Measurements from ENCODE around the gene CTLA4. TPM values are rescaled to one million over a fixed set of nuclear protein-coding genes. Genes with fewer than 3 reads are reported as not detected.

Gene CTLA4
- total RNA-seq, 1 donor from 2014 or later, result not detected

DNA sequence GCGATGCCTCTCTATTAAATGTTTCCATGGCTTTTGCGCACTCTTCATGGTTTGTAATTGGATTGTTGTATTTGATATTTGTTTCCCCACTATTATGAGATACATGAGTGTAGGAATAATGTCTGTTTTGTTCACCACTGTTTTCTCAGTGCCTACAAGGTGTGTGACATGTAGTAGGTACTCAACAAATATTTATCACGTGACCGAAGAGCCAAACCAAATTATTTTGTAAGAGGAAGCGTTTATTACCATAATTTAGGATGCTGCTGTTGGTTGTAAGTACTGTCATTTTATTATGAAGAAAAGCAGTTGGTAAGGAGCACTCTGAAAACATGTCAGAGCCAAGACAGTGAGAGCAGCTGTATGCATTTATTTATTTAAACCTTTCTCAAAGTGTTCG, 32.2 kb upstream of the CTLA4 start:
- no peaks in the 10 kb centered on the region for H3K27me3 ChIP-seq (ENCODE audit: control insufficient read depth in 3 of 3, insufficient read depth in 3 of 3, low read length in 3 of 3)
- no peak overlapping the region for H3K4me3 ChIP-seq (ENCODE audit: low read length in 3 of 3)
- no peaks in the 10 kb centered on the region for H3K36me3 ChIP-seq (ENCODE audit: control insufficient read depth in 3 of 3, insufficient read depth in 3 of 3, low read length in 3 of 3)
- H3K9me3 ChIP-seq (ENCODE audit: control insufficient read depth in 3 of 3, low read length in 3 of 3), result no peaks in the 10 kb centered on the region
- no peak overlapping the region for H3K27ac ChIP-seq (ENCODE audit: low read depth, low read length)
- no peak overlapping the region for H3K9ac ChIP-seq (ENCODE audit: low read depth in 1 of 3, low read length in 3 of 3)
- no peaks in the 10 kb centered on the region for H3K4me1 ChIP-seq (ENCODE audit: control insufficient read depth in 3 of 3, insufficient read depth in 3 of 3, low read length in 3 of 3)

- no peaks in the 10 kb centered on the region for H3K27me3 ChIP-seq (ENCODE audit: control insufficient read depth in 3 of 3, insufficient read depth in 3 of 3, low read length in 3 of 3)
Measured at GRCh38 chr2:203835892-203836800, 31.4 kb upstream of the CTLA4 start.

GRCh38 chr2:203840655-203841205, 26.8 kb upstream of the CTLA4 start:
- Histone ChIP-seq H3K4me1 (ENCODE audit: control insufficient read depth in 3 of 3, insufficient read depth in 3 of 3, low read length in 3 of 3) (no peaks in the 10 kb centered on the region), H3K4me3 (ENCODE audit: low read length in 3 of 3) (no peak overlapping the region)

More at GRCh38 chr2:203835892-203836800, 31.4 kb upstream of the CTLA4 start:
- H3K9me3 ChIP-seq (ENCODE audit: control insufficient read depth in 3 of 3, low read length in 3 of 3), result no peaks in the 10 kb centered on the region
- no peaks in the 10 kb centered on the region for H3K4me1 ChIP-seq (ENCODE audit: control insufficient read depth in 3 of 3, insufficient read depth in 3 of 3, low read length in 3 of 3)
- no peak overlapping the region for H3K4me3 ChIP-seq (ENCODE audit: low read length in 3 of 3)
- H3K27ac ChIP-seq (ENCODE audit: low read depth, low read length), result no peak overlapping the region
- H3K36me3 ChIP-seq (ENCODE audit: control insufficient read depth in 3 of 3, insufficient read depth in 3 of 3, low read length in 3 of 3), result no peaks in the 10 kb centered on the region
- no peak overlapping the region for H3K9ac ChIP-seq (ENCODE audit: low read depth in 1 of 3, low read length in 3 of 3)

DNA sequence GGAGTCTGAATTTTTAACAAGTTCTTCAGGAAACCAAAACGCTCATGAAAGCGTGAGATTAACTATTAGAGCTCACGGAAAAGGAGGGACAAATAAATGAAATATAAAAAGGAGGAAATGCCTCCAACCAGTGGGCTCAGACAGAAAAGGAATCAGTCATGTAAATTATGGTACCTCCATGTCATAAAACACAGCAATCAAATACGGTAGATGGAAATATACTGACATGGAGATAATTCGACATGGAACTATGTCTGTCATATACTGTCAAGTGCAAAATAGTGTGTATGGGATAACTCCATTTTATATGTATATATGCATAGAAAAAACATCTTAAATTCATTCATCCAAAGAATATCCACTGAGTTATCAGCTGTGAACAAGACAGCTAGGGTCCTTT, 25.9 kb upstream of the CTLA4 start:
- Histone ChIP-seq H3K4me3 (ENCODE audit: low read length in 3 of 3) (no peak overlapping the region), H3K27me3 (ENCODE audit: control insufficient read depth in 3 of 3, insufficient read depth in 3 of 3, low read length in 3 of 3) (no peaks in the 10 kb centered on the region), H3K9ac (ENCODE audit: low read depth in 1 of 3, low read length in 3 of 3) (no peak overlapping the region), H3K36me3 (ENCODE audit: control insufficient read depth in 3 of 3, insufficient read depth in 3 of 3, low read length in 3 of 3) (no peaks in the 10 kb centered on the region), H3K9me3 (ENCODE audit: control insufficient read depth in 3 of 3, low read length in 3 of 3) (no peaks in the 10 kb centered on the region), H3K27ac (ENCODE audit: low read depth, low read length) (no peak overlapping the region), H3K4me1 (ENCODE audit: control insufficient read depth in 3 of 3, insufficient read depth in 3 of 3, low read length in 3 of 3) (no peaks in the 10 kb centered on the region)

More at GRCh38 chr2:203840655-203841205, 26.8 kb upstream of the CTLA4 start:
- H3K27me3 ChIP-seq (ENCODE audit: control insufficient read depth in 3 of 3, insufficient read depth in 3 of 3, low read length in 3 of 3), result no peaks in the 10 kb centered on the region
- H3K36me3 ChIP-seq (ENCODE audit: control insufficient read depth in 3 of 3, insufficient read depth in 3 of 3, low read length in 3 of 3), result no peaks in the 10 kb centered on the region
- H3K27ac ChIP-seq (ENCODE audit: low read depth, low read length), result no peak overlapping the region
- no peaks in the 10 kb centered on the region for H3K9me3 ChIP-seq (ENCODE audit: control insufficient read depth in 3 of 3, low read length in 3 of 3)
- no peak overlapping the region for H3K9ac ChIP-seq (ENCODE audit: low read depth in 1 of 3, low read length in 3 of 3)

DNA sequence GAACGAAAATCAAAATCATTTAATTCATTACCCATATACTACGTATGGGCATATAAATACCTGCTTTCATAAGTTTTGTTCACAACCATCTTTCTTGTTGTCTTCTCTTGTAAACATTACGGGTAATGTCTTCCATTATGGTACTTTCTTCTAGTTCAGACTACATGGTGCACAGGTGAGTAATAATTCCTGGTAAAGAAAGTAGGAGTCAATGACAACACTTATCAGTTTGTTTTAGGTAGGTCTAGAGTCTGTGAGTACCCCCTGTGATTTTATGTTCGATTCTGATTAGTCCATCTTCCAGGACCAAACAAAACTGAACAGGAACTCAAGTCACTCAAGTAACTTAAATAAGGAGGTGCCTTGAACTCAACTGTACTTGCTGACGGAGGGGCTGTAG, 25.2 kb upstream of the CTLA4 start:
- no peak overlapping the region for H3K27ac ChIP-seq (ENCODE audit: low read depth, low read length)
- no peaks in the 10 kb centered on the region for H3K36me3 ChIP-seq (ENCODE audit: control insufficient read depth in 3 of 3, insufficient read depth in 3 of 3, low read length in 3 of 3)
- no peak overlapping the region for H3K4me3 ChIP-seq (ENCODE audit: low read length in 3 of 3)
- no peaks in the 10 kb centered on the region for H3K9me3 ChIP-seq (ENCODE audit: control insufficient read depth in 3 of 3, low read length in 3 of 3)
- H3K4me1 ChIP-seq (ENCODE audit: control insufficient read depth in 3 of 3, insufficient read depth in 3 of 3, low read length in 3 of 3), result no peaks in the 10 kb centered on the region
- no peaks in the 10 kb centered on the region for H3K27me3 ChIP-seq (ENCODE audit: control insufficient read depth in 3 of 3, insufficient read depth in 3 of 3, low read length in 3 of 3)
- no peak overlapping the region for H3K9ac ChIP-seq (ENCODE audit: low read depth in 1 of 3, low read length in 3 of 3)

DNA sequence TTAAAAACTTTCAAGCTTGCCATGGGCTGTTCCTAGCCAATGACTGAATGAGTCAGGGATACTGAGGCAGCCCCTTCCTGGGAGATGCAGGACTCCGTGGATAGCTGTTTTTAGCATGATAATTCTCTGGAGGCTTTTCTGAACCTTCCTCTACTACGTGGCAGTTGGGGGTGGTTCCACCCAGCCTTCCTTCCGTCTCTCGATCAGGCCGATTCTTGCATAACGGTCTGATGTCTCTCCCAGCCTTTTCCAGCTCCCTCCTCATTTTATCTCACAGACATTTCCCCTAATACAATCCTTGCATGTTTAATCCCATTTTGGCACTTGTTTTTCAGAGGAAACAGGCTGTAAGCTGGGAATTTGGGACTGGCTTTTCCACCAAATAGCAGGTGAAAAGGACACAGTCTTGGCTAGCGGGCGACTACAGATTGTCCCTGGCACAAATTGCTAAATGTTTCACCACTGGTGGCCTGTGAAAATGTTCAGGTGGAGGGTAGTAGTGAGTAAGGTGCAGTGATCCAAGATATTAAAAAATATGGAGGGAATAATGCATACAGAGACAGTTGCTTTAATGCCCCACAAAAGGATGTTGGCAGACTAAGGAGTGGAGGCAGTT, 21.0 kb upstream of the CTLA4 start:
- H3K9me3 ChIP-seq (ENCODE audit: control insufficient read depth in 3 of 3, low read length in 3 of 3), result no peaks in the 10 kb centered on the region
- H3K36me3 ChIP-seq (ENCODE audit: control insufficient read depth in 3 of 3, insufficient read depth in 3 of 3, low read length in 3 of 3), result no peaks in the 10 kb centered on the region
- no peak overlapping the region for H3K9ac ChIP-seq (ENCODE audit: low read depth in 1 of 3, low read length in 3 of 3)
- no peaks in the 10 kb centered on the region for H3K27me3 ChIP-seq (ENCODE audit: control insufficient read depth in 3 of 3, insufficient read depth in 3 of 3, low read length in 3 of 3)
- H3K4me3 ChIP-seq (ENCODE audit: low read length in 3 of 3), result no peak overlapping the region
- H3K27ac ChIP-seq (ENCODE audit: low read depth, low read length), result no peak overlapping the region
- no peaks in the 10 kb centered on the region for H3K4me1 ChIP-seq (ENCODE audit: control insufficient read depth in 3 of 3, insufficient read depth in 3 of 3, low read length in 3 of 3)

DNA sequence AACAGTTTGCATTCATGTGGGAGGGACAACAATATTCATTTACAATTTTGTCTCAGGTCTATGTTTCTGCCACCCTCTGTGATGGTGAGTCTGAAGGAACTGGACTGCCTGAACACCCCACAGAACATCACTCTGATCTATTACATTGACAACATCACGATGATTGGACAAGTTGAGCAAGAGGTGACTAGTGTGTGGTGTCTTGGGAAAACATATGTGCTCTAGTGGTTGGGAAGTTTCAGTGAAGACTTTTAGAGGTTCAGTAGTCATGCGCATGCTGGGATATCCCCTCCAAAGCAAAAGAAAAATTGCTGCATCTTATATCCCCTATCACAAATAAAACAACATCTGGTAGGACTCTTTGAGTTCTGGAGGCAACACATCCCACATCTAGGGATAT, 18.6 kb upstream of the CTLA4 start:
- Histone ChIP-seq H3K27me3 (ENCODE audit: control insufficient read depth in 3 of 3, insufficient read depth in 3 of 3, low read length in 3 of 3) (no peaks in the 10 kb centered on the region), H3K36me3 (ENCODE audit: control insufficient read depth in 3 of 3, insufficient read depth in 3 of 3, low read length in 3 of 3) (no peaks in the 10 kb centered on the region), H3K9ac (ENCODE audit: low read depth in 1 of 3, low read length in 3 of 3) (no peak overlapping the region), H3K4me1 (ENCODE audit: control insufficient read depth in 3 of 3, insufficient read depth in 3 of 3, low read length in 3 of 3) (no peaks in the 10 kb centered on the region), H3K9me3 (ENCODE audit: control insufficient read depth in 3 of 3, low read length in 3 of 3) (no peaks in the 10 kb centered on the region), H3K27ac (ENCODE audit: low read depth, low read length) (no peak overlapping the region), H3K4me3 (ENCODE audit: low read length in 3 of 3) (no peak overlapping the region)

GRCh38 chr2:203852760-203853159, 14.8 kb upstream of the CTLA4 start:
- Histone ChIP-seq H3K9me3 (ENCODE audit: control insufficient read depth in 3 of 3, low read length in 3 of 3) (no peaks in the 10 kb centered on the region), H3K9ac (ENCODE audit: low read depth in 1 of 3, low read length in 3 of 3) (no peak overlapping the region), H3K4me3 (ENCODE audit: low read length in 3 of 3) (no peak overlapping the region), H3K4me1 (ENCODE audit: control insufficient read depth in 3 of 3, insufficient read depth in 3 of 3, low read length in 3 of 3) (no peaks in the 10 kb centered on the region), H3K36me3 (ENCODE audit: control insufficient read depth in 3 of 3, insufficient read depth in 3 of 3, low read length in 3 of 3) (no peaks in the 10 kb centered on the region), H3K27me3 (ENCODE audit: control insufficient read depth in 3 of 3, insufficient read depth in 3 of 3, low read length in 3 of 3) (no peaks in the 10 kb centered on the region), H3K27ac (ENCODE audit: low read depth, low read length) (no peak overlapping the region)

GRCh38 chr2:203853271-203853670, 14.3 kb upstream of the CTLA4 start:
- H3K27ac ChIP-seq (ENCODE audit: low read depth, low read length), result no peak overlapping the region
- H3K9ac ChIP-seq (ENCODE audit: low read depth in 1 of 3, low read length in 3 of 3), result no peak overlapping the region
- no peak overlapping the region for H3K4me3 ChIP-seq (ENCODE audit: low read length in 3 of 3)
- no peaks in the 10 kb centered on the region for H3K27me3 ChIP-seq (ENCODE audit: control insufficient read depth in 3 of 3, insufficient read depth in 3 of 3, low read length in 3 of 3)
- no peaks in the 10 kb centered on the region for H3K4me1 ChIP-seq (ENCODE audit: control insufficient read depth in 3 of 3, insufficient read depth in 3 of 3, low read length in 3 of 3)
- H3K9me3 ChIP-seq (ENCODE audit: control insufficient read depth in 3 of 3, low read length in 3 of 3), result no peaks in the 10 kb centered on the region
- no peaks in the 10 kb centered on the region for H3K36me3 ChIP-seq (ENCODE audit: control insufficient read depth in 3 of 3, insufficient read depth in 3 of 3, low read length in 3 of 3)

- H3K36me3 ChIP-seq (ENCODE audit: control insufficient read depth in 3 of 3, insufficient read depth in 3 of 3, low read length in 3 of 3), result no peaks in the 10 kb centered on the region
- H3K4me1 ChIP-seq (ENCODE audit: control insufficient read depth in 3 of 3, insufficient read depth in 3 of 3, low read length in 3 of 3), result no peaks in the 10 kb centered on the region
- no peak overlapping the region for H3K4me3 ChIP-seq (ENCODE audit: low read length in 3 of 3)
- H3K9me3 ChIP-seq (ENCODE audit: control insufficient read depth in 3 of 3, low read length in 3 of 3), result no peaks in the 10 kb centered on the region
- no peak overlapping the region for H3K9ac ChIP-seq (ENCODE audit: low read depth in 1 of 3, low read length in 3 of 3)
- H3K27me3 ChIP-seq (ENCODE audit: control insufficient read depth in 3 of 3, insufficient read depth in 3 of 3, low read length in 3 of 3), result no peaks in the 10 kb centered on the region
- H3K27ac ChIP-seq (ENCODE audit: low read depth, low read length), result no peak overlapping the region
Measured at GRCh38 chr2:203853722-203854121, 13.8 kb upstream of the CTLA4 start.
